IPS-18c (cell line): Measurements from ENCODE around the gene ANKRD6.
"Not testable (repeated sequence)": the region's sequence is repeated elsewhere in the genome, so short reads cannot be mapped to it uniquely, and the experiment has no call there.

ENCODE experiments used
- H3K4me3 ChIP-seq: 2 replicates; pipeline ENCODE4 v1.7.0; 2013; ENCODE audit warnings: low read depth, mild to moderate bottlenecking, low read length, moderate library complexity; ENCODE audit not compliant: insufficient read depth
- H3K9me3 ChIP-seq: one replicate; pipeline ENCODE4 v1.6.1; 2013; ENCODE audit warnings: mild to moderate bottlenecking, low read length, moderate library complexity; ENCODE audit not compliant: control insufficient read depth, insufficient read depth

The ANKRD6 gene

GRCh38 chr6:89637960-89638319 is 205.0 kb downstream of the ANKRD6 start:
- peak overlapping the region; percentile 100 for H3K4me3 ChIP-seq
- no peaks in the 10 kb centered on the region for H3K9me3 ChIP-seq

GRCh38 chr6:89638320-89639195 is 205.6 kb downstream of the ANKRD6 start, which contains the start of gene LYRM2:
LYRM2 (minus strand) TSS chr6:89638747; CDS start chr6:89638716, 31 bp downstream.
- Histone ChIP-seq H3K4me3 (peak within 1 kb of the TSS; percentile 100), H3K9me3 (no peaks in the 10 kb centered on the region)

- H3K9me3 ChIP-seq, result no peaks in the 10 kb centered on the region
- H3K4me3 ChIP-seq, result no peak overlapping the region
These were observed 207.9 kb downstream of the ANKRD6 start for GRCh38 chr6:89640804-89641203.

GRCh38 chr6:89641581-89641980 is 208.6 kb downstream of the ANKRD6 start:
- not testable (repeated sequence) for H3K4me3 ChIP-seq, H3K9me3 ChIP-seq

GRCh38 chr6:89642956-89643355 is 210.0 kb downstream of the ANKRD6 start:
- Histone ChIP-seq H3K4me3 (no peak overlapping the region), H3K9me3 (no peaks in the 10 kb centered on the region)

- Histone ChIP-seq H3K9me3 (no peaks in the 10 kb centered on the region), H3K4me3 (no peak overlapping the region)
These were observed 210.5 kb downstream of the ANKRD6 start for GRCh38 chr6:89643406-89643805.

- Histone ChIP-seq H3K4me3 (no peak overlapping the region), H3K9me3 (no peaks in the 10 kb centered on the region)
These were observed 211.9 kb downstream of the ANKRD6 start for GRCh38 chr6:89644864-89645263.

- Histone ChIP-seq H3K9me3 (no peaks in the 10 kb centered on the region), H3K4me3 (no peak overlapping the region)
These were observed 216.7 kb downstream of the ANKRD6 start for GRCh38 chr6:89649682-89650081.

GRCh38 chr6:89650579-89650978 is 217.6 kb downstream of the ANKRD6 start:
- no peaks in the 10 kb centered on the region for H3K9me3 ChIP-seq
- no peak overlapping the region for H3K4me3 ChIP-seq

- Histone ChIP-seq H3K4me3 (no peak overlapping the region), H3K9me3 (no peaks in the 10 kb centered on the region)
These were observed 222.2 kb downstream of the ANKRD6 start for GRCh38 chr6:89655122-89655521.

GRCh38 chr6:89657445-89658158 is 224.7 kb downstream of the ANKRD6 start:
- H3K9me3 ChIP-seq, result no peaks in the 10 kb centered on the region
- H3K4me3 ChIP-seq, result no peak overlapping the region

- no peak overlapping the region for H3K4me3 ChIP-seq
- no peaks in the 10 kb centered on the region for H3K9me3 ChIP-seq
These were observed 228.0 kb downstream of the ANKRD6 start for GRCh38 chr6:89660981-89661380.

- Histone ChIP-seq H3K9me3 (no peaks in the 10 kb centered on the region), H3K4me3 (no peak overlapping the region)
These were observed 228.6 kb downstream of the ANKRD6 start for GRCh38 chr6:89661559-89661958.

GRCh38 chr6:89662659-89663223 is 229.8 kb downstream of the ANKRD6 start:
- Histone ChIP-seq H3K4me3 (no peak overlapping the region), H3K9me3 (no peaks in the 10 kb centered on the region)

GRCh38 chr6:89667872-89668556 is 235.1 kb downstream of the ANKRD6 start:
- Histone ChIP-seq H3K4me3 (no peak overlapping the region), H3K9me3 (no peaks in the 10 kb centered on the region)

GRCh38 chr6:89669002-89669401 is 236.1 kb downstream of the ANKRD6 start:
- H3K4me3 ChIP-seq, result no peak overlapping the region
- no peaks in the 10 kb centered on the region for H3K9me3 ChIP-seq

- no peak overlapping the region for H3K4me3 ChIP-seq
- no peaks in the 10 kb centered on the region for H3K9me3 ChIP-seq
These were observed 238.1 kb downstream of the ANKRD6 start for GRCh38 chr6:89670935-89671565.
